SK-N-MC (cell line): Measurements from ENCODE around the gene CSGALNACT2.

Source experiments
- DNase-seq: peaks from one replicate; pipeline ENCODE4 v3.0.0-alpha.2; 2011; ENCODE audit warnings: low read depth, low spot score
- H3K27ac ChIP-seq: fragments of 200-600 bp; sonication (generic); 2 replicates; pipeline ENCODE4 v1.5.1; 2016; ENCODE audit warnings: mixed run types
- H3K36me3 ChIP-seq: fragments of 200-600 bp; sonication (generic); 2 replicates; pipeline ENCODE4 v1.6.1; 2017; ENCODE audit warnings: antibody characterized with exemption, low read length, mixed read lengths; ENCODE audit not compliant: insufficient read depth
- H3K4me3 ChIP-seq: fragments of 200-600 bp; sonication (generic); 2 replicates; pipeline ENCODE4 v1.5.1; 2016
- H3K9ac ChIP-seq: fragments of 200-600 bp; sonication (generic); 2 replicates; pipeline ENCODE4 v1.8.0; 2017; ENCODE audit warnings: mixed run types, mixed read lengths; ENCODE audit not compliant: insufficient read length
- H3K9me3 ChIP-seq: fragments of 200-600 bp; sonication (generic); 2 replicates; pipeline ENCODE4 v1.6.1; 2017; ENCODE audit warnings: low read depth, mild to moderate bottlenecking, antibody characterized with exemption, low read length, moderate library complexity, mixed read lengths
- EZH2 ChIP-seq: fragments of 200-600 bp; sonication (generic); IDR thresholded peaks from one replicate; pipeline ENCODE4 v1.6.1; 2017; ENCODE audit warnings: antibody characterized with exemption
- FOXP2 ChIP-seq: optimal IDR thresholded peaks from 2 replicates; pipeline ENCODE3; 2011; ENCODE audit warnings: mild to moderate bottlenecking, moderate library complexity; ENCODE audit not compliant: insufficient read depth; ENCODE audit errors: extremely low read length, control extremely low read depth
- POLR2AphosphoS5 ChIP-seq: IDR thresholded peaks from 2 replicates; pipeline ENCODE4 v1.6.1; 2012; ENCODE audit warnings: mild to moderate bottlenecking, low read depth, low read length, borderline replicate concordance

Gene CSGALNACT2

DNA sequence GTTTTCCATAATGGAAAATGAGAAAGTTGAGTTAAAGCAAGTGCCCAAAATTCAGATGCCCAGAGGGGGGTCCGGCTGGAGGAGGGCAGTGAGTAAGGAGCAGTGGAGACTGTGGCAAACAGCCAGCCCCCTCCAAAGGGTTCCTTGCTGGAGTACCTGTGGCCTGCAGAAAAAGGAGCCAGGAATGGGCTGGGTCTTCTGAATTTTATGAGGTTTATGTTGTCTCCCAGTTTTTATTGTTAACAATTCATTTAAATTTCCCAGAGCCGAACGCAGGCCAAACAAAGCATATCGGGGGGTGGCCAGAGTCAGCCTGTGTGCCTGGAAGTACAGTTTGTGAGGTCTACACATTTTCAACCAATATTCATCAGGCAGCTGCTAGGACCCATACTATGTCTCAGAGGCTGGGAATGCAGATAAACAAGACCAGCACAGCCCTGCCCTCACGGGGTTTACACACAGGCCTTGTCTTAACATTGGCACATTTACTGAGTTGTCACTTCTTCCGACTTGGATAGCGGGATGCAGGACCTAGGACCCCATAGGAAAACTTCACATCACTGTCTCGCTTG, 12.9 kb upstream of the CSGALNACT2 start:
- Histone ChIP-seq H3K36me3 (no peaks in the 10 kb centered on the region), H3K27ac (no peak overlapping the region), H3K9me3 (no peaks in the 10 kb centered on the region), H3K4me3 (no peak overlapping the region), H3K9ac (no peak overlapping the region)
- TF ChIP-seq POLR2AphosphoS5 (no peak), FOXP2 (no peak), EZH2 (no peak)
- no peak for DNase-seq

DNA sequence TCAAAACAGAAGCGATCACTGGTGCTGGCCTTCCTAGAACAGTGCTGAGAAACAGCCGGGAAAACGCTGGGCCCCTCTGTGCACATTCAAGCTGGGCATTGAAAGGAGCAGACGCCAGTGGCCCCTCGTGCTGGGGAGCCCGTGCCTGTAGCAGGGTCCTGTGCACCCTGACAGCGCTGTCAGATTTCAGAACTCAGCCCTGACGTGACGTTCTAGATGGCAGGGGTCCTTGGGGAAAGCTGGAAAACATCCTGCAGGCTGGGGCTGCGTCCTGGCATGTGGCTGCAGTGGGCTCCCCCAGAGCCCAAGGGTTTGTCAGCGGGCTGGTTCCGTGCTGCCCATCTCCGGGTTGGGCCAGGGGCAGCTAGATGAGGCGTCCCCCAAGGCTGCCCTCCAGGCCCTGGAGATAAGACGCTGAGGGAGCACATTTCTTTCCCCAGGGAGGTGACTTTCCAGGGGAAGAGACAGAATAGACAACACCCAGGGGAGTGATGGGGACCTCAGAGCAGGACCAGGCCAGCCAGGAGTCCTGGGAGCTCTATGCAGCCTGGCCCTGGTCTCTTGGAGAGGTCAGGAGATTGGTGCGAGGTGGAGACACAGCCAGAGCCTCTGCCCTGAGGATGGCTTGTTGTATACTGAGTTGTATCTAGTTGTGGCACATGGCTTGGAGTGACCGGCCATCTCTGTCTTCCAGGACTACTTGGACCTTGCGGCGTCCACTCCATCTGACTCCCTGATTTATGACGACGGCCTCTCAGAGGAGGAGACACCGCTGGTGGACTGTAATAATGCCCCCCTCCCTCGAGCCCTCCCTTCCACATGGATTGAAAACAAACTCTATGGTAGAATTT, 12.1 kb upstream of the CSGALNACT2 start:
- Histone ChIP-seq H3K4me3 (no peak overlapping the region), H3K27ac (no peak overlapping the region), H3K9ac (no peak overlapping the region), H3K9me3 (no peaks in the 10 kb centered on the region), H3K36me3 (no peaks in the 10 kb centered on the region)
- no peak for DNase-seq
- TF ChIP-seq EZH2 = no peak
- TF ChIP-seq POLR2AphosphoS5 = no peak
- no peak for TF ChIP-seq FOXP2

DNA sequence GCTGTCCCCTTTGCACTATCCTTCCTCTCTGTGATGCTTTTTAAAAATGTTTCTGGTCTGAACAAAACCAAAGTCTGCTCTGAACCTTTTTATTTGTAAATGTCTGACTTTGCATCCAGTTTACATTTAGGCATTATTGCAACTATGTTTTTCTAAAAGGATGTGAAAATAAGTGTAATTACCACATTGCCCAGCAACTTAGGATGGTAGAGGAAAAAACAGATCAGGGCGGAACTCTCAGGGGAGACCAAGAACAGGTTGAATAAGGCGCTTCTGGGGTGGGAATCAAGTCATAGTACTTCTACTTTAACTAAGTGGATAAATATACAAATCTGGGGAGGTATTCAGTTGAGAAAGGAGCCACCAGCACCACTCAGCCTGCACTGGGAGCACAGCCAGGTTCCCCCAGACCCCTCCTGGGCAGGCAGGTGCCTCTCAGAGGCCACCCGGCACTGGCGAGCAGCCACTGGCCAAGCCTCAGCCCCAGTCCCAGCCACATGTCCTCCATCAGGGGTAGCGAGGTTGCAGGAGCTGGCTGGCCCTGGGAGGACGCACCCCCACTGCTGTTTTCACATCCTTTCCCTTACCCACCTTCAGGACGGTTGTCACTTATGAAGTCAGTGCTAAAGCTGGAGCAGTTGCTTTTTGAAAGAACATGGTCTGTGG, 11.4 kb upstream of the CSGALNACT2 start:
- Histone ChIP-seq H3K36me3 (no peaks in the 10 kb centered on the region), H3K9ac (no peak overlapping the region), H3K4me3 (no peak overlapping the region), H3K27ac (no peak overlapping the region), H3K9me3 (no peaks in the 10 kb centered on the region)
- TF ChIP-seq FOXP2 = no peak
- no peak for TF ChIP-seq EZH2
- no peak for TF ChIP-seq POLR2AphosphoS5
- no peak for DNase-seq

DNA sequence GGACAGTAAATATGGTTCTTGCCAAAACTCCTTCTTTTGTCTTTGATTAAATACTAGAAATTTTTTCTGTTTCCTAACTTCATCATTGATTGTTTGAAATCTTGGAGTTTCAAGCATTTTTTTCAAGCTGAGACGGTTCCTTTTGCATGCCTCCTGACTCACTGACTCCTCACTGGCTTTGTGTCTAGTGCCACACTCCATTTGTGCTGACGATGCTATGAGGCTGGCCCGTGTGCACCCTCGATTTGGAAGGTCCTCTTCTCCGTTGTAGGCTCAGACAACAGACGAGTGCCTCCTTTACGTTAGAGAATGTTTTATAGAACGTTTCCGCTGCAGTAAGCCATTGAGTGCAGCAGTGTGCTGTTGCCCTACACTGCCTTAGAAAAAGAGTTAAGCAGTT, 10.8 kb upstream of the CSGALNACT2 start:
- Histone ChIP-seq H3K4me3 (no peak overlapping the region), H3K36me3 (no peaks in the 10 kb centered on the region), H3K9ac (no peak overlapping the region), H3K9me3 (no peaks in the 10 kb centered on the region), H3K27ac (no peak overlapping the region)
- DNase-seq = no peak
- TF ChIP-seq FOXP2 (no peak), POLR2AphosphoS5 (no peak), EZH2 (no peak)

GRCh38 chr10:43128331-43128730, 9.9 kb upstream of the CSGALNACT2 start:
- Histone ChIP-seq H3K9me3 (no peaks in the 10 kb centered on the region), H3K27ac (no peak overlapping the region), H3K36me3 (no peaks in the 10 kb centered on the region), H3K9ac (no peak overlapping the region), H3K4me3 (no peak overlapping the region)
- DNase-seq = no peak
- no peak for TF ChIP-seq POLR2AphosphoS5
- TF ChIP-seq FOXP2 = no peak
- no peak for TF ChIP-seq EZH2

DNA sequence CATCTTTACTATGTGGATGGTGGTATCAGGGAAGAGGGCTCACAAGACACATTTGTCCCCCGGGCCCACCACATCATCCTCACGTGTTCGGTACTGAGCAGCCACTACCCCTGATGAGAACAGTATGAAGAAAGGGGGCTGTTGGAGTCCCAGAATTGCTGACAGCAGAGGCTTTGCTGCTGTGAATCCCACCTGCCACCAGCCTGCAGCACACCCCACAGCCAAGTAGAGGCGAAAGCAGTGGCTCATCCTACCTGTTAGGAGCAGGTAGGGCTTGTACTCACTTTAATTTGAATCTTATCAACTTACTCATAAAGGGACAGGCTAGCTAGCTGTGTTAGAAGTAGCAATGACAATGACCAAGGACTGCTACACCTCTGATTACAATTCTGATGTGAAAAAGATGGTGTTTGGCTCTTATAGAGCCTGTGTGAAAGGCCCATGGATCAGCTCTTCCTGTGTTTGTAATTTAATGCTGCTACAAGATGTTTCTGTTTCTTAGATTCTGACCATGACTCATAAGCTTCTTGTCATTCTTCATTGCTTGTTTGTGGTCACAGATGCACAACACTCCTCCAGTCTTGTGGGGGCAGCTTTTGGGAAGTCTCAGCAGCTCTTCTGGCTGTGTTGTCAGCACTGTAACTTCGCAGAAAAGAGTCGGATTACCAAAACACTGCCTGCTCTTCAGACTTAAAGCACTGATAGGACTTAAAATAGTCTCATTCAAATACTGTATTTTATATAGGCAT, 9.1 kb upstream of the CSGALNACT2 start:
- no peak for TF ChIP-seq POLR2AphosphoS5
- TF ChIP-seq FOXP2 = no peak
- no peak for TF ChIP-seq EZH2
- no peak overlapping the region for H3K9ac ChIP-seq
- H3K27ac ChIP-seq = no peak overlapping the region
- no peak for DNase-seq
- H3K9me3 ChIP-seq = no peaks in the 10 kb centered on the region
- no peak overlapping the region for H3K4me3 ChIP-seq
- no peaks in the 10 kb centered on the region for H3K36me3 ChIP-seq

DNA sequence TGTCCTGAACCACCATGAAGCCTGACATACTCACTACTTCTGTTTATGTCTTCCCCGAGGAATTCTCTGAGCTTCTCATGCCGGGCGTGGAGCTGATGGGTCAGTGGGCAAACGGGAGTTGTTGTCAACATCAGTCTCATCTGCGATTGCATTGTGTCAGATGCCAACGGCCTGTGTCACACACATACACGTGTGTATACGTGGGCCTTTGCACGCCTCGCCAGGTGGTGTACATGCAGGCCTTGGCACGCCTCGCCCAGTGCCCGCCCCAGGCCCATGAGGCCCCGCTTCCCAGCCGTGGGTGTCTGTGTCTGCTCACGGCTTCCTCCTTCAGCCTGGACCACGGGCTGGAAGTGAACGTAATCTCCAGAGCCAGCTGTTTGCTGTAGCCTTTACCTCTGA, 7.5 kb upstream of the CSGALNACT2 start:
- no peaks in the 10 kb centered on the region for H3K9me3 ChIP-seq
- DNase-seq = no peak
- no peak overlapping the region for H3K4me3 ChIP-seq
- no peaks in the 10 kb centered on the region for H3K36me3 ChIP-seq
- H3K9ac ChIP-seq = no peak overlapping the region
- TF ChIP-seq EZH2 (no peak), FOXP2 (no peak), POLR2AphosphoS5 (no peak)
- H3K27ac ChIP-seq = no peak overlapping the region

GRCh38 chr10:43131256-43131655, 7.0 kb upstream of the CSGALNACT2 start:
- DNase-seq = no peak
- no peaks in the 10 kb centered on the region for H3K36me3 ChIP-seq
- no peak overlapping the region for H3K27ac ChIP-seq
- TF ChIP-seq EZH2 (no peak), FOXP2 (no peak), POLR2AphosphoS5 (no peak)
- no peak overlapping the region for H3K4me3 ChIP-seq
- H3K9me3 ChIP-seq = no peaks in the 10 kb centered on the region
- H3K9ac ChIP-seq = no peak overlapping the region
